SK-N-SH (cell line): ENCODE data around the gene MICU2. TPM values are rescaled to one million over a fixed set of nuclear protein-coding genes. Genes with fewer than 3 reads are reported as not detected.
"Not testable (repeated sequence)": the region's sequence is repeated elsewhere in the genome, so short reads cannot be mapped to it uniquely, and the experiment has no call there.

Experiments
- CTCF ChIA-PET: fragments of 300-600, 350-600 bp; formaldehyde crosslinking; extraction: SDS; loops from one replicate; lab custom pipeline; 2021; lab: Yijun Ruan, JAX
- POLR2A ChIA-PET: fragments of 350-600 bp; sonication (Branson Sonifier 250); formaldehyde crosslinking; extraction: SDS; loops from one replicate; lab custom pipeline; 2020; ENCODE audit warnings: antibody characterized with exemption, inconsistent platforms; lab: Yijun Ruan, JAX
- DNase-seq: peaks from one replicate; pipeline ENCODE4 v3.0.0; 2012
- H2AFZ ChIP-seq: fragments of 200-600 bp; sonication (generic); 2 replicates; pipeline ENCODE4 v1.8.1; 2016; ENCODE audit warnings: antibody characterized with exemption, mild to moderate bottlenecking, low read depth
- H3F3A ChIP-seq: fragments of 200-600 bp; sonication (generic); replicated peaks from 2 replicates; pipeline ENCODE3; 2016; ENCODE audit warnings: antibody characterized with exemption, mild to moderate bottlenecking; ENCODE audit not compliant: insufficient read depth
- H3K27ac ChIP-seq, 2 experiments: fragments of 200-500 bp in 1 of 2; fragments of 200-600 bp in 1 of 2; sonication (Bioruptor generic) in 1 of 2; sonication (generic), shearing (Covaris generic) in 1 of 2; 2 replicates each; pipeline versions ENCODE4 v1.5.1 to v1.6.1; 2014 to 2016; ENCODE audit warnings: low read depth in 2 of 2, inconsistent platforms in 1 of 2, low read length in 1 of 2, mild to moderate bottlenecking in 1 of 2, mixed read lengths in 1 of 2
- H3K27me3 ChIP-seq: fragments of 200-600 bp; sonication (generic), shearing (Covaris generic); 2 replicates; pipeline ENCODE4 v1.6.1; 2016; ENCODE audit warnings: mixed run types; ENCODE audit not compliant: insufficient read depth
- H3K36me3 ChIP-seq, 2 experiments: fragments of 200-500 bp in 1 of 2; fragments of 200-600 bp in 1 of 2; sonication (Bioruptor generic) in 1 of 2; sonication (generic) in 1 of 2; replicated peaks in 1 of 2; 2 replicates each; pipeline versions ENCODE3 to v1.5.1; 2014 to 2016; ENCODE audit warnings: low read length in 1 of 2, mild to moderate bottlenecking in 1 of 2; ENCODE audit not compliant: insufficient read depth in 2 of 2, control insufficient read depth in 1 of 2
- H3K4me1 ChIP-seq, 2 experiments: fragments of 200-500 bp in 1 of 2; fragments of 200-600 bp in 1 of 2; sonication (Bioruptor generic) in 1 of 2; sonication (generic), shearing (Covaris generic) in 1 of 2; 2 replicates each; pipeline versions ENCODE4 v1.5.1 to v1.6.1; 2014 to 2016; ENCODE audit warnings: low read depth in 1 of 2, low read length in 1 of 2, mixed run types in 1 of 2; ENCODE audit not compliant: insufficient read depth in 2 of 2, control insufficient read depth in 1 of 2
- H3K4me2 ChIP-seq: fragments of 200-600 bp; sonication (generic), shearing (Covaris generic); 2 replicates; pipeline ENCODE4 v1.6.1; 2017; ENCODE audit warnings: mixed run types
- H3K4me3 ChIP-seq, 2 experiments: fragments of 200-500 bp in 1 of 2; fragments of 200-600 bp in 1 of 2; sonication (Bioruptor generic) in 1 of 2; sonication (generic), shearing (Covaris generic) in 1 of 2; 2 replicates each; pipeline versions ENCODE4 v1.5.1 to v1.8.1; 2014 to 2016; ENCODE audit warnings: low read depth in 2 of 2, inconsistent platforms in 1 of 2, low read length in 1 of 2, mild to moderate bottlenecking in 1 of 2, mixed read lengths in 1 of 2, moderate library complexity in 1 of 2
- H3K79me2 ChIP-seq: fragments of 200-600 bp; sonication (generic); 2 replicates; pipeline ENCODE4 v1.8.1; 2017; ENCODE audit warnings: mild to moderate bottlenecking; ENCODE audit not compliant: insufficient read depth
- H3K9ac ChIP-seq: fragments of 200-600 bp; sonication (generic); 2 replicates; pipeline ENCODE4 v1.6.1; 2017; ENCODE audit warnings: mixed run types
- H3K9me2 ChIP-seq: fragments of 200-600 bp; sonication (generic); 2 replicates; pipeline ENCODE4 v1.6.1; 2017; ENCODE audit warnings: mixed run types
- H3K9me3 ChIP-seq: fragments of 200-600 bp; sonication (generic); 2 replicates; pipeline ENCODE4 v1.6.1; 2017; ENCODE audit warnings: mixed run types, mild to moderate bottlenecking, moderate library complexity
- H4K20me1 ChIP-seq: fragments of 200-600 bp; sonication (generic); 2 replicates; pipeline ENCODE4 v1.6.1; 2017; ENCODE audit warnings: mild to moderate bottlenecking, mixed run types; ENCODE audit not compliant: insufficient read depth
- EP300 ChIP-seq, 2 experiments: IDR thresholded peaks; 2 replicates each; pipeline versions ENCODE4 v1.4.0 to v1.6.1; 2012; ENCODE audit warnings: borderline replicate concordance in 1 of 2, low read depth in 1 of 2, low read length in 1 of 2
- GABPA ChIP-seq: IDR thresholded peaks from 2 replicates; pipeline ENCODE4 v1.4.0; 2012; ENCODE audit warnings: low read depth, mild to moderate bottlenecking
- GATA2 ChIP-seq: sonication (generic); formaldehyde crosslinking; IDR thresholded peaks from 2 replicates; pipeline ENCODE4 v1.5.0; 2020; ENCODE audit warnings: mild to moderate bottlenecking, missing genetic modification reagents
- MXI1 ChIP-seq: IDR thresholded peaks from 2 replicates; pipeline ENCODE4 v1.6.1; 2012; ENCODE audit warnings: mild to moderate bottlenecking, low read depth, low read length, improper control_type of control experiment
- RAD21 ChIP-seq: IDR thresholded peaks from 2 replicates; pipeline ENCODE4 v1.6.1; 2012; ENCODE audit warnings: mild to moderate bottlenecking, low read length
- REST ChIP-seq: IDR thresholded peaks from 2 replicates; pipeline ENCODE4 v1.6.1; 2012; ENCODE audit warnings: mild to moderate bottlenecking, low read depth, low read length, moderate library complexity
- RFX5 ChIP-seq: IDR thresholded peaks from 2 replicates; pipeline ENCODE4 v1.6.1; 2012; ENCODE audit warnings: mild to moderate bottlenecking, improper control_type of control experiment, low read length
- SIN3A ChIP-seq: IDR thresholded peaks from 2 replicates; pipeline ENCODE4 v1.6.1; 2012; ENCODE audit warnings: low read depth, mild to moderate bottlenecking, low read length, moderate library complexity, borderline replicate concordance
- TAF1 ChIP-seq: IDR thresholded peaks from 2 replicates; pipeline ENCODE4 v1.6.1; 2012; ENCODE audit warnings: low read depth, mild to moderate bottlenecking, low read length, moderate library complexity, borderline replicate concordance
- TCF12 ChIP-seq: IDR thresholded peaks from 2 replicates; pipeline ENCODE4 v1.4.0; 2012
- YY1 ChIP-seq: IDR thresholded peaks from 2 replicates; pipeline ENCODE4 v1.4.0; 2012; ENCODE audit warnings: low read depth, mild to moderate bottlenecking
- WGBS: methylation state at CpG from one replicate; pipeline ENCODE4 v1.1.6; 2017; ENCODE audit warnings: low lambda C conversion rate; 5-methylcytosine and 5-hydroxymethylcytosine counted together
- polyA plus RNA-seq, 3 experiments: library from polyadenylated mRNA; depleted of rRNA; stranded (reverse); fragments of >200 nt; gene quantifications; 2 replicates each; pipeline ENCODE4 v1.2.3, GENCODE V29; 2012
- TF ChIP-seq, protein P1 (sequence below): fragments of 150-350 bp; IDR thresholded peaks from 2 replicates; pipeline ENCODE4 v1.6.1; 2017; ENCODE audit warnings: antibody characterized with exemption, low read length, low read depth, borderline replicate concordance

MICU2 gene
- polyA plus RNA-seq, 1 of the 3 experiments (the other 2 are of a cell fraction): 46.4 TPM

DNA sequence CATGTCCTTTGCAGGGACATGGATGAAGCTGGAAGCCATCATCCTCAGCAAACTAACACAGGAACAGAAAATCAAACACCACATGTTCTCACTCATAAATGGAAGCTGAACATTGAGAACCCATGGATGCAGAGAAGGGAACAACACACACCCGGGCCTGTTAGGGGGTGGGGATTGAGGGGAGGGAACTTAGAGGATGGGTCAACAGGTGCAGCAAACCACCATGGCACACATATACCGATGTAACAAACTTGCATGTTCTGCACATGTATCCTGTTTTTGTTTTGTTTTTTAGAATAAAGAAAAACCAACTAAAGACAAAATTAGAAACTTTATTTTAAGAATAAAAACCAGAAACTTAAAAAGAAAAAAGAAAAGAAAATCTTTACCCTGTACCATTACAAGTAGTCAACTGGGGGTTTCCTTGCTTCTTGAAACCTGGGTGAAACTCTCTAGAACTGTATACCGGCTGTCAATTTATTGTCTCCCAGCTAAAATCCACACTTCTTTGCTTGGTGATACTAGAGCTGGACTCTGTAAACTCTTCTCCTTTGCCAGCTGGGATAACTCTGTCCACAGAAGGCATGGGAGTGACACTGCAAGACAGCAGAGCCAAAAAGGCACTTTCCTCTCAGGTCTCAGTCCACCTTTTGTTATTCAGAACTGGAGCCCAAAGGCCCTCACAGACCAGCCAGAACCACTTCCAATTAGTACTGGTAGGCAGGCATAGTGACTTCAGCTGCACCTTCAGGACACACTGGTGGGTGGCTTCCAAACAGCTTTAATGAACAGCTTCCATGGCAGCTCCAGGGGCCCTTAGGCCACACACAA, 9.0 kb downstream of the MICU2 start:
- no peaks in the 10 kb centered on the region for H3K9me3 ChIP-seq
- 83% methylated on average over 3 of the region's 3 CpGs for WGBS
- no peaks in the 10 kb centered on the region for H3K4me1 ChIP-seq
- H2AFZ ChIP-seq: no peak overlapping the region
- H3F3A ChIP-seq: no peaks in the 10 kb centered on the region
- H3K4me2 ChIP-seq: no peak overlapping the region
- no peaks in the 10 kb centered on the region for H3K27me3 ChIP-seq
- H3K4me3 ChIP-seq: no peak overlapping the region
- peaks cover 0 to 7% of the 10 kb centered on the region in 2 experiments for H3K36me3 ChIP-seq
- TF ChIP-seq TCF12 (no peak), RAD21 (no peak), RFX5 (no peak)
- TF ChIP-seq, protein P1, sequence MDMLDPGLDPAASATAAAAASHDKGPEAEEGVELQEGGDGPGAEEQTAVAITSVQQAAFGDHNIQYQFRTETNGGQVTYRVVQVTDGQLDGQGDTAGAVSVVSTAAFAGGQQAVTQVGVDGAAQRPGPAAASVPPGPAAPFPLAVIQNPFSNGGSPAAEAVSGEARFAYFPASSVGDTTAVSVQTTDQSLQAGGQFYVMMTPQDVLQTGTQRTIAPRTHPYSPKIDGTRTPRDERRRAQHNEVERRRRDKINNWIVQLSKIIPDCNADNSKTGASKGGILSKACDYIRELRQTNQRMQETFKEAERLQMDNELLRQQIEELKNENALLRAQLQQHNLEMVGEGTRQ: no peak
- peaks cover 4% of the 10 kb centered on the region for H4K20me1 ChIP-seq
- no peak overlapping the region for H3K9ac ChIP-seq
- ChIA-PET CTCF (interaction anchor here (1.2 kb wide), 1 partner anchor 16 kb away, joined by 3 read pairs; no protein-coding TSS in a partner anchor), POLR2A (no interaction called here)
- no peak for DNase-seq
- no peak overlapping the region for H3K27ac ChIP-seq
- H3K9me2 ChIP-seq: no peaks in the 10 kb centered on the region
- H3K79me2 ChIP-seq: peaks cover 90% of the 10 kb centered on the region

DNA sequence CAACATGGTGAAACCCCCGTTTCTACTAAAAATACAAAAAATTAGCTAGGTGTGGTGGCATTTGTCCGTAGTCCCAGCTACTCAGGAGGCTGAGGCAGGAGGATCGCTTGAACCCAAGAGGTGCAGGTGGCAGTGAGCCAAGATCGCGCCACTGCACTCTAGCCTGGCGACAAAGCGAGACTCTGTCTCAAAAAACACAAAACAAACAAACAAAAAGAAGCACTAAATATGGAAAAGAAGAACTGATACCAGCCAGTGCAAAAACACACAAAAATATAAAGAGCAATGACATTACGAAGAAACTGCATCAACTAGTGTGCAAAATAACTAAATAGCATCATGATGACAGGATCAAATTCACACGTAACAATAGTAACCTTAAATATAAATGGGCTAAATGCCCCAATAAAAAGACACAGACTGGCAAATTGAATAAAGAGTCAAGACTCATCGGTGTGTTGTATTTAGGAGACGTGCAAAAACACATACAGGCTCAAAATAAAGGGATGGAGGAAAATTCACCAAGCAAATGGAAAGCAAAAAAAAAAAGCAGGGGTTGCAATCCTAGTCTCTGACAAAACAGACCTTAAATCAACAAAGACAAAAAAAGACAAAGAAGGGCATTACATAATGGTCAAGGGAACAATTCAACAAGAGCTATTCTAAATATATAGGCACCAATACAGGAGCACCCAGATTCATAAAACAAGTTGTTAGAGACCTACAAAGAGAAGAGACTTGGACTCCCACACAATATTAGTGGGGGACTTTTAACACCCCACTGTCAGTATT, 13.1 kb downstream of the MICU2 start:
- Histone ChIP-seq H3K4me1 (peaks cover 0 to 11% of the 10 kb centered on the region in 2 experiments; a peak in 1 of 4 replicates), H3K79me2 (peaks cover 82% of the 10 kb centered on the region)
- H3K9me3 ChIP-seq, H3K27ac ChIP-seq, DNase-seq, H3K27me3 ChIP-seq, POLR2A ChIA-PET, H3K36me3 ChIP-seq, H3K9ac ChIP-seq, H2AFZ ChIP-seq, H3K4me2 ChIP-seq, H4K20me1 ChIP-seq, H3K9me2 ChIP-seq, H3F3A ChIP-seq, H3K4me3 ChIP-seq: not testable (repeated sequence)
- 89% methylated on average over 11 of the region's 11 CpGs for WGBS
- CTCF ChIA-PET: interaction anchor here (0.6 to 1.2 kb wide), 3 partner anchors 11 to 171 kb away, joined by 3 read pairs; no protein-coding TSS in a partner anchor

DNA sequence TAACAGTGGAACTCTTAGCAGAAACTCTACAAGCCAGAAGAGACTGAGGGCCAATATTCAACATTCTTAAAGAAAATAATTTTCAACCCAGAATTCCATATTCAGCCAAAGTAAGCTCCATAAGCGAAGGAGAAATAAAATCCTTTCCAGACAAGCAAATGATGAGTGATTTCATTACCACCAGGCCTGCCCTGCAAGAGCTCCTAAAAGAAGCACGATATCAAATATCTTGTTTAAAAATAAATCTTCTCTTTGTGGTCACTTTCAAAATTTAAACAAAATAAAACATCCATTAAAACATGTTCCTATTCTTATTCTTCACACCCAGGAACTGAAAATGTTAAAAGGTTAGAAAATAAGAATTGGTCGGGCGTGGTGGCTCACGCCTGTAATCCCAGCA, 13.7 kb downstream of the MICU2 start:
- ChIA-PET CTCF (interaction anchor here (0.6 to 1.2 kb wide), 2 partner anchors 11 to 12 kb away, joined by 3 read pairs; no protein-coding TSS in a partner anchor), POLR2A (no interaction called here)
- no peak for DNase-seq
- 96% methylated on average over 5 of the region's 5 CpGs for WGBS
- Histone ChIP-seq H3K4me1 (peaks cover 0 to 11% of the 10 kb centered on the region in 2 experiments; a peak in 1 of 4 replicates), H3K9me2 (no peaks in the 10 kb centered on the region), H3K27ac (no peak overlapping the region), H4K20me1 (peaks cover 7% of the 10 kb centered on the region; the same call in 1 of the 2 replicates), H3K9me3 (no peaks in the 10 kb centered on the region), H3K4me2 (no peak overlapping the region), H3F3A (no peaks in the 10 kb centered on the region), H3K79me2 (peaks cover 83% of the 10 kb centered on the region), H3K9ac (no peak overlapping the region), H2AFZ (no peak overlapping the region), H3K36me3 (peaks cover 0 to 3% of the 10 kb centered on the region in 2 experiments), H3K27me3 (no peaks in the 10 kb centered on the region), H3K4me3 (no peak overlapping the region)
- TF ChIP-seq MXI1 (no peak), TAF1 (no peak), EP300 (IDR thresholded peaks at IDR 0.05; ENCODE audit: borderline replicate concordance in 1 of 2, low read depth in 1 of 2, low read length in 1 of 2) (no peak), SIN3A (no peak), RAD21 (no peak), GABPA (no peak), YY1 (no peak), GATA2 (CRISPR knock-in tag) (no peak), REST (no peak)
- TF ChIP-seq, protein P1: no peak
